ENCODE data around the gene CBL. TPM values are rescaled to one million over a fixed set of nuclear protein-coding genes. Genes with fewer than 3 reads are reported as not detected.

The CBL gene
- total RNA-seq, 1 experiment from 2014 or later, result 56.4 TPM

DNA sequence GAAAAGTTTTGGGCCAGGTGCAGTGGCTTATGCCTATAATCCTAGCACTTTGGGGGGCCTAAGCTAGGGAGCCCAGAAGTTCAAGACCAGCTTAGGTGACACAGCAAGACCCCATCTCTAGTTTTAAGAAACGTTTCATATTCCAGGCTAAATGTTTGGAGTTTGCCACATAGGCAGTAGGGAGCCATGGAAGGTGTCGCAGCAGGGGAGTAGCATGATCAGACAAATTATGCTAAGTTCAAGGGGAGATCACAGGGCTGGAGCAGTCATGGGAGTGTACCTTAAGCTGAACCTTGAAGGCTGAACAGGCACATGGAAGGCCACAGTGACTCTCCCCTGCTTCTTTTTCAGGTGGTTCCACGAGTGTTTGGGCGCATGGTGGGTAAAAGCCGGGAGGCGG lies 26.8 kb upstream of the CBL start:
- H3K14ac ChIP-seq (ENCODE audit: insufficient read depth, low read length), result no peak overlapping the region
- H2BK20ac ChIP-seq (ENCODE audit: low read depth, low read length, poor library complexity, severe bottlenecking), result no peak overlapping the region
- H3K9me3 ChIP-seq (ENCODE audit: control insufficient read depth, low read depth, low read length), result no peaks in the 10 kb centered on the region
- no peaks in the 10 kb centered on the region for H3K4me1 ChIP-seq (ENCODE audit: insufficient read depth, low read length)
- H3K4ac ChIP-seq (ENCODE audit: low read depth, low read length), result no peak overlapping the region
- H2AFZ ChIP-seq (ENCODE audit: low read length), result no peak overlapping the region
- no peak overlapping the region for H3K9ac ChIP-seq (ENCODE audit: extremely low read depth, insufficient read length, low read length)
- H3K18ac ChIP-seq (ENCODE audit: insufficient read length, low read depth, low read length), result no peak overlapping the region
- peak overlapping the region in 1 of 3 experiments; percentile 25; a peak in 1 of 7 replicates for H3K27ac Mint-ChIP-seq
- DNase-seq, result no peak
- no peaks in the 10 kb centered on the region for H3K79me1 ChIP-seq (ENCODE audit: insufficient read depth, low read depth, low read length, poor library complexity, severe bottlenecking)
- H3K4me3 Mint-ChIP-seq, result no peak overlapping the region
- H2BK12ac ChIP-seq (ENCODE audit: insufficient read length, low read depth, low read length), result no peak overlapping the region
- H3K23me2 ChIP-seq (ENCODE audit: insufficient read length, low read depth, low read length, poor library complexity, severe bottlenecking), result no peaks in the 10 kb centered on the region
- no peak overlapping the region for H3K56ac ChIP-seq (ENCODE audit: insufficient read length, low read depth, low read length)
- no peak overlapping the region for H4K91ac ChIP-seq (ENCODE audit: insufficient read length, low read depth, low read length)
- WGBS (ENCODE audit: extremely low coverage, insufficient read length, low lambda C conversion rate), result no CpG with 5 or more reads among the region's 6 CpGs
- H2BK15ac ChIP-seq (ENCODE audit: low read depth, low read length), result no peak overlapping the region
- H2AK5ac ChIP-seq (ENCODE audit: insufficient read length, low read length), result no peak overlapping the region
- no peaks in the 10 kb centered on the region for H3K9me3 Mint-ChIP-seq
- no peak overlapping the region for H2BK120ac ChIP-seq (ENCODE audit: low read depth, low read length, poor library complexity, severe bottlenecking)
- H3K27me3 ChIP-seq (ENCODE audit: insufficient read depth, low read length), result no peaks in the 10 kb centered on the region
- H3K23ac ChIP-seq (ENCODE audit: insufficient read length, low read depth, low read length), result no peak overlapping the region
- H4K5ac ChIP-seq (ENCODE audit: insufficient read length, low read depth, low read length), result no peak overlapping the region
- H3T11ph ChIP-seq (ENCODE audit: low read length), result no peak overlapping the region
- TF ChIP-seq CTCF (conservative IDR thresholded peaks at IDR 0.05), result no peak
- peaks cover 3 to 24% (median 21%) of the 10 kb centered on the region in 3 experiments; a peak in 6 of 7 replicates for H3K36me3 Mint-ChIP-seq (ENCODE audit: insufficient read depth in 1 of 3, low read depth in 3 of 3)
- no peak overlapping the region for H2BK5ac ChIP-seq (ENCODE audit: insufficient read length, low read length)
- H4K8ac ChIP-seq (replicated peaks; ENCODE audit: insufficient read length, low read depth, low read length), result no peak overlapping the region
- no peak overlapping the region for H3K27ac ChIP-seq (ENCODE audit: insufficient read length, low read depth, low read length)
- H3K4me2 ChIP-seq (ENCODE audit: insufficient read depth, insufficient read length, low read length), result no peak overlapping the region
- H3K4me1 Mint-ChIP-seq, result peaks cover 2% of the 10 kb centered on the region in 2 experiments; a peak in 1 of 4 replicates
- H3K79me2 ChIP-seq (ENCODE audit: insufficient read depth, low read length), result no peaks in the 10 kb centered on the region
- H3K27me3 Mint-ChIP-seq (ENCODE audit: low read depth), result no peaks in the 10 kb centered on the region
- no peaks in the 10 kb centered on the region for H4K20me1 ChIP-seq (ENCODE audit: control insufficient read depth, insufficient read depth, insufficient read length)

All from H9 (cell line).